ENCODE measurements around the gene OR10A6. TPM values are rescaled to one million over a fixed set of nuclear protein-coding genes. Genes with fewer than 3 reads are reported as not detected.
A peak's percentile ranks its signal among the peaks of the same experiment; 100 is the strongest.

Gene OR10A6
- total RNA-seq, 1 donor from 2014 or later, result not detected

- no peak overlapping the region for H3K4me3 ChIP-seq
- intact Hi-C loops (cut with DNase I), result no loop called here
- H3K27ac ChIP-seq, result no peak overlapping the region
- H3K27me3 ChIP-seq, result no peaks in the 10 kb centered on the region
- no peak for TF ChIP-seq CTCF (IDR thresholded peaks at IDR 0.05)
- H3K9me3 ChIP-seq, result no peaks in the 10 kb centered on the region
- H3K36me3 ChIP-seq, result no peaks in the 10 kb centered on the region
- peak in 1 of 2 donors; percentile 50 for DNase-seq (ENCODE audit: low spot score in 2 of 2)
- no peaks in the 10 kb centered on the region for H3K4me1 ChIP-seq
These were observed 31.6 kb downstream of the OR10A6 start for GRCh38 chr11:7899418-7899817.

- H3K27me3 ChIP-seq, result no peaks in the 10 kb centered on the region
- TF ChIP-seq CTCF (IDR thresholded peaks at IDR 0.05), result no peak
- no peaks in the 10 kb centered on the region for H3K9me3 ChIP-seq
- H3K4me3 ChIP-seq, result no peak overlapping the region
- intact Hi-C loops (cut with DNase I), result no loop called here
- no peak for DNase-seq (ENCODE audit: low spot score in 2 of 2)
- no peaks in the 10 kb centered on the region for H3K36me3 ChIP-seq
- H3K27ac ChIP-seq, result no peak overlapping the region
- H3K4me1 ChIP-seq, result no peaks in the 10 kb centered on the region
These were observed 32.3 kb downstream of the OR10A6 start for GRCh38 chr11:7898666-7899283.

- H3K4me3 ChIP-seq, result no peak overlapping the region
- no peak overlapping the region for H3K27ac ChIP-seq
- no peaks in the 10 kb centered on the region for H3K27me3 ChIP-seq
- H3K36me3 ChIP-seq, result no peaks in the 10 kb centered on the region
- no peaks in the 10 kb centered on the region for H3K9me3 ChIP-seq
- H3K4me1 ChIP-seq, result no peaks in the 10 kb centered on the region
- DNase-seq (ENCODE audit: low spot score in 2 of 2), result no peak
- intact Hi-C loops (cut with DNase I), result no loop called here
- TF ChIP-seq CTCF (IDR thresholded peaks at IDR 0.05), result no peak
These were observed 34.9 kb downstream of the OR10A6 start for GRCh38 chr11:7896009-7896785.

- H3K4me3 ChIP-seq, result no peak overlapping the region
- no peaks in the 10 kb centered on the region for H3K27me3 ChIP-seq
- H3K36me3 ChIP-seq, result no peaks in the 10 kb centered on the region
- TF ChIP-seq CTCF (IDR thresholded peaks at IDR 0.05), result no peak
- H3K4me1 ChIP-seq, result no peaks in the 10 kb centered on the region
- H3K9me3 ChIP-seq, result no peaks in the 10 kb centered on the region
- no peak for DNase-seq (ENCODE audit: low spot score in 2 of 2)
- no peak overlapping the region for H3K27ac ChIP-seq
- intact Hi-C loops (cut with DNase I), result no loop called here
These were observed 36.8 kb downstream of the OR10A6 start for GRCh38 chr11:7894251-7894650.

- H3K36me3 ChIP-seq, result no peaks in the 10 kb centered on the region
- no peaks in the 10 kb centered on the region for H3K27me3 ChIP-seq
- H3K4me3 ChIP-seq, result no peak overlapping the region
- no peaks in the 10 kb centered on the region for H3K4me1 ChIP-seq
- intact Hi-C loops (cut with DNase I), result loop anchor here (2.0 kb wide), 1 partner anchor 205 kb away; no protein-coding TSS in a partner anchor
- DNase-seq (ENCODE audit: low spot score in 2 of 2), result peak in 1 of 2 donors; percentile 50
- no peaks in the 10 kb centered on the region for H3K9me3 ChIP-seq
- no peak for TF ChIP-seq CTCF (IDR thresholded peaks at IDR 0.05)
- no peak overlapping the region for H3K27ac ChIP-seq
These were observed 37.3 kb downstream of the OR10A6 start for GRCh38 chr11:7893796-7894195.
